NCI-H1048 (cell line): ENCODE data around the gene ZNF677.
"Not testable (repeated sequence)": the region's sequence is repeated elsewhere in the genome, so short reads cannot be mapped to it uniquely, and the experiment has no call there.

ENCODE experiments used
- DNase-seq: peaks from one replicate; lab custom pipeline; 2025; lab: John Stamatoyannopoulos, UW

Gene ZNF677

DNA sequence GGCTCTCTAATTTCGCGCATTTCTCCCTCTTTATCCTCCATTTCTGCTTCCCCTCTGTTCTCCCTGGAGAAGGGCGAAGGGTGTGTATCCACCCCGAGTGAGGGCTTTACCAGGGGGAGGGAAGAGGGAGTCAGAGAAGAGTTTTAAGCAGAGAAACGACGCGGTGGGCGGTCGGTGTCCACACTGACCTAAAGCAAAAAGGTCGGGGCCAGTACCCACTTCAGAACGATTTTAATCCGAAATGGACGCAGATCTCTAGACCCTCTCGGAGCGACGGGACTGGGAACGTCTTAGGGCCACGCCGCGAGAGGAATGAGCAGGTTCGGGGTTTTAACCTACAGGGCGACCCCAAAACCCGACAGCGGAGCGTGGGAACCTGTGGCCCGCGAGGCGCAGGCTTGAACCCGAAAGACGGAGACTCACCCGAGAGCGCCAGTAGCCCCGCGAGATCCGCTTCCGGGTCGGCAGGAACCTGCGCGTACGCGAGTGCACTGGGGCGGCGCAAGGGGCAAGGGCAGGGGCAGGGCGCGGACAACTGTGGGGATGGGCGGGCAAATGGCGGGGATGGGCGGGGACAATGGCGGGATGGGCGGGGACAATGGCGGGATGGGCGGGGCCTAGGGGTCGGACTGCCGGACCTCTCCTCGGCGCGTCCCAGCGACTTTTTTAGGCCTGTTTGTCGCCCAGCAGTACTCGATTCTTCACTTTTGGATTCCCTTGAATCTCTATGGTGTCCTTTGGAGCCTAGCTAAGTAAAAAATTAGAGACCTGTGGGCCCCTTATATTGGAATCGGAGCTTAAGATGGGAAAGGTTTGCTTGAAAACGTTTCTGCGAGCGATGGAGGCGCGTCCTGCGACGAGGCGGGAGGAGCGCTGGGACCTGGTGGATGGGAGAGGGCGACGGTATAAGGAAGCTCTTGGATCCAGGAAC is at the start of gene ZNF677:
Gene ZNF677 (minus strand): TSS at position 463 of the 931 bp plus-strand sequence. CDS start 3,323 bp downstream, outside the sequence.
- no peak for DNase-seq

DNA sequence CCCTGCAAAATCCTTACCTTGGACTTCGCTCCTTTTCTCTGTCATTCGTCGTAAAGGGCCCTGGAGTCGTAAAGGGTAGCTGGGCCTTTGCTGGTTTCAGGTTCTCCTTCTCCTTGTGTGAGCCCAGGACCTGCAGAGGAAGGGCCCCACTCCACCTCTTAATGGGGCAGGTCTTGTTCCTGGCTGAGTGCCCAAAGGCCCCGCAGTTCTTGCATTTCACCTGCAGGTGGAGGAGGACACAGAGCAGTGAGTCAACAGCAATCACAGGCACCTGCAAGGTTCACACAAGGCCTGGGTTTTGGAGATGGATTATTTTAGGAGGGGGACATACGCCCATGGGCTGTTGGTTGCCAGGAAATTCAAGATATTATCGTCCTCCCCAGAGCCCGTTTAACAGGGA is 46.7 kb upstream of the ZNF677 start:
- DNase-seq: not testable (repeated sequence)

DNA sequence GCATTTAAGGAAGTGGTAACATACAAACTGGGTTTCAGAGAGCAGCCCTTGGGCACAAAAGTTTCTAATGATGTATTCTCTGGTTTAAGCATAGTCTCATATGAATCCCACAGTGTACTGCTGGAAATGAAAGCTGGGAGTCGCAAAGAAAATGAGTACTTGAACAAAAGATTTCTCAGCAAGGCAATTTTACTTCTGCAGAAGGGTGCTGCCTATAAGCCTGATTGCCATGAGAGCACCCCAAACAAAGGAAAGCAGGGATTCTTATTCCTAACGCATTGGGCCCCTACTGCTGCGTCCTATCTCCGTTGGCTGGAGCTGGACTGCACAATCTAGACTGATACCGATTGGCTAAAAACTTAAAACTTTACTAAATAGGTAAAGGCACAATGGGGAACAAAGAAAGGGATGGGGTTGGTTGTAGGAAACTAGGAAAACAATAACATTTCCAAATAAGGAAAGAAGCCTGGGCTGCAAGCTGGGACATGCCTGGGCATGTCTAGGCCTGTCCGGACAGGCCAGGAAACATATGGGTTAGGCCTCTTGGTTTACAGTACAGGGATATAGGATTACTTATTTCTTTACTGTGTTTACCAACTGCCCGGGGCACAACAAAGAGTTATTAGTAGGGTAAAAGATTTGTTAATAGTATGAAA is 40.2 kb upstream of the ZNF677 start:
- no peak for DNase-seq

DNA sequence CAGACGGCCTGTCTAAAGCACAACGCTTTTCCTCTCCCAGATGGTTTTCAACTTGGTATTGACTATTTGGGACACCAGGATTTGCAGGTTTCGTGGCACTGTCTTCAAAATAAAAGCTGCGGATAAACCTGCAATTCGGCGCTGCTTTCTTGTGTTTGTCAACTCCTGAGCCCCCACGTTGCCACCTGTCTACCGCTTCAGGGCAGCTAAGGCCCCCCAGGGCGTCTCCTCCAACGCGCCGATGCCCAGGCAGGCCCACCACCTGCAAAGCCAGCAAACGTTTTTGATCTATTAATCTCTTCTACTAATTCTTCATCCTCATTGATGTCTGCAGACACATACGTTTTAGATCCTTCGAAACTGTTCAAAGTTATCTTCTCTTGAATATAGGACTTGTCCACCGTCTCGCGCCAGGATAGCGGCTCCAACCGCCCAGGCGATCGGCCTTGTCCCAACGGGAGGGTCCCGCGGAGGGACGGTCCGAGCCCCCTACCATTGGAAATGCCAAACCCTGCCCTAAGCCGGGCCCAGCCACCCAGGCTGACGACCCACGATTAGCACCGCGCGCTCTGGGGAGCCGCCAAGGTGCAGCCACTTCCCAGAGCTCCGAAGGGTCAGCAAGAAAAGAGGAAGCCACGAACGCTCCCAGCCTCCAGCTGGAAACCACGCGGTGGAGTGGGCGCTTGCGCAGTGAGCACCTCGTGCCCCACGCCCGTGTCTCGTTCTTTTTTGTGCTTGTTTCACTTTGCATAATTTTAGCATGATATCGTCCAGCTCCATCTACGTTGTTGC is 36.3 kb upstream of the ZNF677 start:
- no peak for DNase-seq

DNA sequence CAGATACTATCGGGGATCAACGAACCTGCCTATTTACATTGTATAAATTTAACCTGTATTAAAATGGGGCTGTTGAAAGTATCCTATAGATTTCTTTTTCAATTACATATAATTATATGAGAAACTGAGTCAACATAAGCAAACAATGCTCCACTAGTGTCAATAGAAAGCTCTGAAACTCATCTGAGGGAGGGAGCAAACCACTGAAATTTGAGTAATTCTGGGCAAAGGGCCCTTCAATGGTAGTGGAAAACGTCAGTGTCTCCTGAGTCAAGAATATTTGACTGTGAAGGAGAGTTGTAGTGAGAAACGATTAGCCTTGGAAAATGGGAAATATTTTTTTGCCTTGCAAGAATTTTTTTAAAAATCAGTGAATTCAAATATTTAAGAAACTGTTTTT is 30.4 kb upstream of the ZNF677 start:
- no peak for DNase-seq

DNA sequence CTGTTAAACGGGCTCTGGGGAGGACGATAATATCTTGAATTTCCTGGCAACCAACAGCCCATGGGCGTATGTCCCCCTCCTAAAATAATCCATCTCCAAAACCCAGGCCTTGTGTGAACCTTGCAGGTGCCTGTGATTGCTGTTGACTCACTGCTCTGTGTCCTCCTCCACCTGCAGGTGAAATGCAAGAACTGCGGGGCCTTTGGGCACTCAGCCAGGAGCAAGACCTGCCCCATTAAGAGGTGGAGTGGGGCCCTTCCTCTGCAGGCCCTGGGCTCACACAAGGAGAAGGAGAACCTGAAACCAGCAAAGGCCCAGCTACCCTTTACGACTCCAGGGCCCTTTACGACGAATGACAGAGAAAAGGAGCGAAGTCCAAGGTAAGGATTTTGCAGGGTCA is 27.3 kb upstream of the ZNF677 start:
- not testable (repeated sequence) for DNase-seq

DNA sequence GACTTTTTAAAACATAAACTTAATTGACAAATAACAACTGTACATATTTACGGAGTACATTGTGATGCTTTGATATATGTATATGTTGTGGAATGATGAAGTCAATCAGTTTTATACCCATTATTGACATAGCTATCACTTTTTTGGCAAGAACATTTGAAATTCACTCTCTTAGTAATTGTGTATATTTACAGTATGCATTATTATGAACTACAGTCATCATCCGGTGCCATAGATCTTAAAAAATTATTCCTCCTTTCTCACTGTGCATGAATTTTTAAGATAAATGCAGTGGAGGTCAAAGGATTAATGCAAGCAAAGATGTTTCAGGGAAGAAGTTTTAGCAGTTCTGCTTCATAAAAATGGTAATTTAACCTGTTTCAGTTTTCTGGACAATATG is 20.8 kb upstream of the ZNF677 start:
- no peak for DNase-seq

DNA sequence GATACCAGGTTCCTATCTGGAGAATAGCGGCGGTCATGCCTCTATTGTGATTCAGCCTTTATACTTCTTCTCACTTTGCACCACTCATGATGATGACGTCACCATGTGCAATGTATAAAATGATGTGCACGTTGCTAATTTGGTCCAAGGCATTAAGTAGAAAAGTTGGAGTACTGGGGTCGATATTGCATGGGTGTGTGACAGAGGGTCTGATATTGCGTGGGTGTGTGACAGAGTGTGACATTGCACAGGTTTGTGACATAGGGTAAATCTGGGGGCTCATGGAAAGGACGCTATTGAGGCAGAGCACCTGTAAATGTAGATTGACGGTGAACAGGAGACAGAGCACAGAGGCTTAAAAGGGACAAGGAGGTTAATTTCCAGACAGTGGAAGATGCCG is 17.4 kb upstream of the ZNF677 start:
- DNase-seq: no peak

DNA sequence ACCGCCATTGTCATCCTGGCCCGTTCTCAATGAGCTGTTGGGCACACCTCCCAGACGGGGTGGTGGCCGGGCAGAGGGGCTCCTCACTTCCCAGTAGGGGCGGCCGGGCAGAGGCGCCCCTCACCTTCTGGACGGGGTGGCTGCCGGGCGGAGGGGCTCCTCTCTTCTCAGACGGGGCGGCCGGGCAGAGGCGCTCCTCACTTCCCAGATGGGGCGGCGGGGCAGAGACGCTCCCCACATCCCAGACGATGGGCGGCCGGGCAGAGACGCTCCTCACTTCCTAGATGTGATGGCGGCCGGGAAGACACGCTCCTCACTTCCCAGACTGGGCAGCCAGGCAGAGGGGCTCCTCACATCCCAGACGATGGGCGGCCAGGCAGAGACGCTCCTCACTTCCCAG is 15.2 kb upstream of the ZNF677 start:
- not testable (repeated sequence) for DNase-seq

DNA sequence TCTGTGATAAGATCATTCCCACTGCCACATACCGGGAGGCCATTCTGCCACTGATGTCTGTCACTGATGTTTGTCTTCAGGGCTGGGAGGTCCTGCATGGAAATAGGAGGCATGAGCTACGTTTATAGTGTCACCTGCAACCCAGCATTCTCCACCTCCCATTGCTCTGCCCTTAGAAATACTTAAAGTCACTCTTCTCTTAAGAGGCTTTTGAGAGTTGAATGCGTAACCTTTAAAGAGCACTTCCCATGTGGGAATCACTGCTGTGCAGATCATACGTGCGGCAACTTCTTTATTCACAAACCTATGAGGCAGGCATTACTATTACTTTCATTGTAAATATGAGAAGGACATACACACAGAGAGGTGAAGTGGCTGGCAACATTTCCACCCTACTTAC is 12.9 kb upstream of the ZNF677 start, which contains the start of gene VN1R4:
Gene VN1R4 (minus strand): TSS at position 101 of the 400 bp plus-strand sequence. CDS start 58 bp downstream, at position 43.
- not testable (repeated sequence) for DNase-seq

DNA sequence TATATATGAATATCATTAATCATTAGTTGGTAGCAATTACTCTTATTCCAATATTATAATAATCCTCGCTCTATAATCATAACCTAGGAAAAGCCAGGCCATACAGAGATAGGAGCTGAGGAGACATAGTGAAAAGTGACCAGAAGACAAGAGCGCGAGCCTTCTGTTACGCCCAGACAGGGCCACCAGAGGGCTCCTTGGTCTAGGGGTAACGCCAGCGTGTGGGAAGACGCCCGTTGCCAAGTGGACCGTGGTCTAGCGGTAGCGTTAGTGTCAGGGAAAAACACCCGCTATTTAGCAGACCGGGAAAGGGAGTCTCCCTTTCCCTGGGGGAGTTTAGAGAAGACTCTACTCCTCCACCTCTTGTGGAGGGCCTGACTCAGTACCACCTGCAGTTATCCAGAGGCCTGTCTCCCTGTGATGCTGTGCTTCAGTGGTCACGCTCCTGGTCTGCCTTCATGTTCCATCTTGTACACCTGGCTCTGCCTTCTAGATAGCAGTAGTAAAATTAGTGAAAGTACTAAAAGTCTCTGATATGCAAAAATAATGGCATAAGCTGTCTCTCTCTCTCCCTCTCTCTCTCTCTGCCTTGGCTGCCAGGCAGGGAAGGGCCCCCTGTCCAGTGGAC is 3.2 kb upstream of the ZNF677 start, which contains the start of gene VN1R2:
Gene VN1R2 (plus strand): TSS at position 578 of the 628 bp plus-strand sequence. CDS start 84 bp downstream, outside the sequence.
- DNase-seq: not testable (repeated sequence)

DNA sequence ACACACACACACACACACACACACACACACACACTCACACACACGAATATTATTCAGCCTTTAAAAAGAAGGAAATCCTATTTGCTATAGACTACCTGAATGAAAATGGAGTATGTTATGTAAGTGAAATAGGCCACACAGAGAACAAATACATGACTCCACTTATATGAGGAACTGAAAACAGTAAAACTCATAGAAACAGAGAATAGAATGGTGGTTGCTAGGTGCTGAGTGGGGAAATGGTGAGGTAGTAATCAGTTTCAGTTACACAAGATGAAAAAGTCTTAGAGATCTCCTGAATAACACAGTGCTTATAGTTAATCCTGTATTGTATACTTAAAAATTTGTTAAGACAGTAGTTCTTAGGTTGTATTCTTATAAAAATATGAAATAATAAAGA is 8.2 kb downstream of the ZNF677 start:
- no peak for DNase-seq

DNA sequence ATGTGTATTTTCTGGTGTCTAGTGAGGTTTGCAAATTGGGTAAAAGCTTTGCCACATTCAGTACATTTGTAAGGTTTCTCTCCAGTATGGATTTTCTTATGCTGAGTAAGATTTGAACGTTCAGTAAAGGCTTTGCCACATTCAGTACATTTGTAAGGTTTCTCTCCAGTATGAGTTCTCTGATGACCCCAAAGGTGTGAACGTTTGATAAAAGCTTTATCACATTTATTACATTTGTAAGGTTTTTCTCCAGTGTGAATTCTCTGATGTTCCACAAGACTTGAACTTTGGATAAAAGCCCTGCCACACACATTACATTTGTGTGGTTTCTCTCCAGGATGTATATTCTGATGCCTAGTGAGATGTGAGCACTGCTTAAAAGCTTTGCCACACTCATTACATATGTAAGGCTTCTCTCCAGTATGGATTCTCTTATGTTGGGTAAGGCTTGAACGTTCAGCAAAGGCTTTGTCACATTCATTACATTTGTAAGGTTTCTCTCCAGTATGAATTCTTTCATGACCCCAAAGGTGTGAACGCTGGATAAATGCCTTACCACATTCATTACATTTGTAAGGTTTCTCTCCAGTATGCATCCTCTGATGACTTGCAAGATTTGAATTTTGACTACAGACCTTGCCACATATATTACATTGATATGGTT is 17.4 kb downstream of the ZNF677 start:
- DNase-seq: no peak

DNA sequence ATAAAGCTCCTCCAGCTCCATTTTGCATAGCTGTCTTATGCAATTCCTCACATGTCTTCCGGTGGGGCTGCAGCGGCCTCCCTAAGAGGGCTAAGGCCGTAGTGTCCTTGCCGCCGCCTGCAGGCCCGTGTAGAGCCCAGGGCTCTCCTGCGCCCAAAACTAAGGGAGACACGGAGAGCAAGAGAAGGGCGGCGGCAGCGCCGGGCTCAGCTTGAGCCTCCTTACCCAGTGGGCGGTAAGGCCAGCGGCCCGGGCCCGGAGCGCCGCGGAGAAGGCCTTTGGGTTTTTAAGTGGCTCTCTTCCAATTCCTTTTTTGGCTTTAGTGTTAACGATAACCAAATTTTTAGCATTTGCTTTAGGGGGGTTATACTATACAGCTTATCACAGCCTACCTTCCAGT is 30.1 kb downstream of the ZNF677 start:
- DNase-seq: no peak

DNA sequence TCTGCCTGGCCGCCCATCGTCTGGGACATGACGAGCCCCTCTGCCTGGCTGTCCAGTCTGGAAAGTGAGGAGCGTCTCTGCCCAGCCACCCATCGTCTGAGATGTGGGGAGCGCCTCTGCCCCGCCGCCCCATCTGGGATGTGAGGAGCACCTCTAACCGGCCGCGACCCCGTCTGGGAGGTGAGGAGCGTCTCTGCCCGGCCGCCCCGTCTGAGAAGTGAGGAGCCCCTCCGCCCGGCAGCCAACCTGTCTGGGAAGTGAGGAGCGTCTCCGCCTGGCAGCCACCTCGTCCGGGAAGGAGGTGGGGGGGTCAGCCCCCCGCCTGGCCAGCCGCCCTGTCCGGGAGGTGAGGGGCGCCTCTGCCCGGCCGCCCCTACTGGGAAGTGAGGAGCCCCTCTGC is 32.0 kb downstream of the ZNF677 start:
- DNase-seq: not testable (repeated sequence)

DNA sequence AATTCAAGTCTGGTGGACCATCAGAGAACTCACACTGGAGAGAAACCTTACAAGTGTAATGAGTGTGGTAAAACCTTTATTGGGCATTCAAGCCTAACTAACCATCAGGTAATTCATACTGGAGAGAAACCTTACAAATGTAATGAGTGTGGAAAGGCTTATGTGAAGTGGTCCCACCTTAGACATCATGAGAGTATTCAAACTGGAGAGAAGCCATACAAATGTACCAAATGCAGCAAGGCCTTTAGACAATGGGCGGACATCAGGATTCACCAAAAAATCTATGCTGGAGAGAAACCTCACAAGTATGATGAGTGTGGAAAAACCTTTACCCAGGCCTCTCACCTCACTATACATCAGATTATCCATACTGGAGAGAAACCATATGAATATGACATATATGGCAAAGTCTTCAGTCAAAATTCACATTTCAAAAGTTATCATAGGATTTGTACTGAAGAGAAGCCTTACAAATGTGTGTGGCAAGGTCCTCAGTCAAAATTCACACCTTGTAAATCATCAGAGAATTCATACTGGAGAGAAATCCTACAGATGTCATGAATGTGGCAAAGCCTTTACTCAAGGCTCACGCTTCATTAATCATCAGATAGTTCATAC is 41.9 kb downstream of the ZNF677 start:
- DNase-seq: no peak

DNA sequence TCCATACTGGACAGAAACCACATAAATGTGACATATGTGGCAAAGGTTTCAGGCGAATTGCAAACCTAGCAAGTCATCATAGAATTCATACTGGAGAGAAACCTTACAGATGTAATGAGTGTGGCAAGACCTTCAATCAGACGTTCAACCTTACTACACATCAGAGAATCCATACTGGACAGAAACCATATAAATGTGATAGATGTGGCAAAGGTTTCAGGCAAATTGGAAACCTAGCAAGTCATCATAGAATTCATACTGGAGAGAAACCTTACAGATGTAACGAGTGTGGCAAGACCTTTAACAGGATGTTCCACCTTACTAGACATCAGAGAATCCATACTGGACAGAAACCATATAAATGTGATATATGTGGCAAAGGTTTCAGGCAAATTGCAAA is 43.1 kb downstream of the ZNF677 start:
- DNase-seq: not testable (repeated sequence)

DNA sequence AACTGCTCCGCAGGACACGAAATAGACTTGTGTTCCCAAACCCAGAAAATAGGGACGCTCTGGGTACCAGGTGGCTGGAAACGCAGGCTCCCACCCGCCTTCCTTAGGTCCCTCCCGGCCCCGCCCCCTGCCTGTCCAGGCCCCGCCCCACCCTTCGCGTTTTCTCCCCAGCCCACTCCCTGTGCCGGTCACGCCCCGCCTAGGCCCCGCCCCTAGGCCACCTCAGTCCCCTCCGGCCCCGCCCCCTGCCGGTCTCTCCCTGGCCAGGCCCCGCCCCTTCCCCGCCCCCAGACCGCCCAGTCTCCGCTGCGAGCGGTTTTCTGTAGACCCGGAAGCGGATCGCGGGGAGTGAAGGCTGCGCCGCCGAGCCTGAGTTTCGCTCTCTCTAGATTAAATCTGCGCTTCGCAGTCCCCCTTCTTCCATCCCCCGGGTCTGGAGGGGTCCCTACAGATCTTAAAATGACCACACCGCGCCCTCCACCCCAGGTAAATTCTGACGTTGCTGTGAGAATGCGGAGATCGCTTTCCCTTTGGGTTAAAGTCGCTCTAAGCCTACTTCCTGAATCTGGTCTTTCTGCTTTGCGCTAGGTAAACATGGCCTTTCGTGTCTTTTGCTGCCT is 57.8 kb downstream of the ZNF677 start:
- DNase-seq: peak; percentile 90

DNA sequence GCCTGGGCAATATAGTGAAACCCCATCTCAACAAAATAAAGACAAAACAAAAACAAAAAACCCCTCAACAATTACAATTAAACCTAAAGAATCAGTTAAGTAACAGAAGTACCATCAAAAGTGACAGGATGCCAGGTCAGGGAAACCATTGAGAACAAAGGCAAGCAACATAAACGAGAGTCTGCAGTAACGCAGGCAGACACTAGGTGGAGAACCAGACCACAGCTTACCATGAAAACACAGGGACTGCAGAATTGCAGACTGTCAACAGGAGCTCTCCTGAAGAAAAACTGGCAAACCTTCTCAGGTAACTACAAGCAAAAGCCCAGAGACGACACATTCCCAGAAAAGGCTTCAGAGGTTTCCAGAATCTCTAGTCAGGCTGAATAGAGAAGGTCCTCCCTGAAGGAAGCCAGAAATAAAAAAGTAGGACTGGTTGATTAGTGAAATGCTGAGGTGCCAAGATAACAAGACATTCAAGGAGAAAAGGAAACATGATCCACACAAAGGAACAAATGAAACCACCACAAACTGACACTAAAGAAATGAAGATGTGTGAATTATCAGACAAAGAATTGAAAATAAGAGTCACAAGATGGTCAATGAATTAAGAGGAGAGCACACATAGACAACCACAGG is 59.3 kb downstream of the ZNF677 start:
- peak; percentile 28 for DNase-seq
